Mucosa of stomach (tissue), 1 donor: Measurements from ENCODE around the gene SPATA12.

Source experiments
- H3K27me3 ChIP-seq: one replicate; pipeline ENCODE4 v1.7.0; 2013; ENCODE audit warnings: mild to moderate bottlenecking, low read length; ENCODE audit not compliant: control insufficient read depth, insufficient read depth
- H3K36me3 ChIP-seq: one replicate; pipeline ENCODE4 v1.7.0; 2013; ENCODE audit warnings: low read length; ENCODE audit not compliant: control insufficient read depth, insufficient read depth
- H3K4me1 ChIP-seq: one replicate; pipeline ENCODE4 v1.7.0; 2013; ENCODE audit warnings: mild to moderate bottlenecking, low read length; ENCODE audit not compliant: control insufficient read depth, insufficient read depth
- H3K4me3 ChIP-seq: one replicate; pipeline ENCODE4 v1.7.0; 2013; ENCODE audit warnings: low read length
- H3K9ac ChIP-seq: one replicate; pipeline ENCODE4 v1.7.0; 2013; ENCODE audit warnings: mild to moderate bottlenecking, low read length, moderate library complexity
- H3K9me3 ChIP-seq: one replicate; pipeline ENCODE4 v1.7.0; 2013; ENCODE audit warnings: mild to moderate bottlenecking, low read length, moderate library complexity; ENCODE audit not compliant: control insufficient read depth
- donor health status: Pancreatic carcinoma.

Gene SPATA12

DNA sequence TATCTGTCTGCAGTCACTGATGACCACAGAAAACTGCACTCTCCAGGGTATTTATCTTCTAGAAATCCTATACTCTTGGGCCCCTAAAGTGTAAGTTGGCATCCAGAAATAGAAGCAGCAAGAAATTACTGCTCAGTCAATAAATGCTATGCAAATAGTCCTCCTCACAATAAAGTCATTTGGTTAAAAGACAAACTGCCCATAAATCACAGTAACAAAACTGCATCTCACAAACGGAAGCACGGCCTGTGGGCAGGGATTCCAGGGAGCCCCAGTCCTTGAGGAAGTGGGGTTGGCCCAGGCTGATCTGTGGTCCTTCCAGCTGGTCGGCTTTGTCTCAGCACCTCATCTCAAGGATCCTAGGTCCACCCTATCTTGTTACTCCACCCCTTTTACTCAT, 29.7 kb upstream of the SPATA12 start:
- no peak overlapping the region for H3K9ac ChIP-seq
- H3K36me3 ChIP-seq, result no peaks in the 10 kb centered on the region
- no peaks in the 10 kb centered on the region for H3K9me3 ChIP-seq
- no peaks in the 10 kb centered on the region for H3K27me3 ChIP-seq
- H3K4me1 ChIP-seq, result no peaks in the 10 kb centered on the region
- H3K4me3 ChIP-seq, result no peak overlapping the region

DNA sequence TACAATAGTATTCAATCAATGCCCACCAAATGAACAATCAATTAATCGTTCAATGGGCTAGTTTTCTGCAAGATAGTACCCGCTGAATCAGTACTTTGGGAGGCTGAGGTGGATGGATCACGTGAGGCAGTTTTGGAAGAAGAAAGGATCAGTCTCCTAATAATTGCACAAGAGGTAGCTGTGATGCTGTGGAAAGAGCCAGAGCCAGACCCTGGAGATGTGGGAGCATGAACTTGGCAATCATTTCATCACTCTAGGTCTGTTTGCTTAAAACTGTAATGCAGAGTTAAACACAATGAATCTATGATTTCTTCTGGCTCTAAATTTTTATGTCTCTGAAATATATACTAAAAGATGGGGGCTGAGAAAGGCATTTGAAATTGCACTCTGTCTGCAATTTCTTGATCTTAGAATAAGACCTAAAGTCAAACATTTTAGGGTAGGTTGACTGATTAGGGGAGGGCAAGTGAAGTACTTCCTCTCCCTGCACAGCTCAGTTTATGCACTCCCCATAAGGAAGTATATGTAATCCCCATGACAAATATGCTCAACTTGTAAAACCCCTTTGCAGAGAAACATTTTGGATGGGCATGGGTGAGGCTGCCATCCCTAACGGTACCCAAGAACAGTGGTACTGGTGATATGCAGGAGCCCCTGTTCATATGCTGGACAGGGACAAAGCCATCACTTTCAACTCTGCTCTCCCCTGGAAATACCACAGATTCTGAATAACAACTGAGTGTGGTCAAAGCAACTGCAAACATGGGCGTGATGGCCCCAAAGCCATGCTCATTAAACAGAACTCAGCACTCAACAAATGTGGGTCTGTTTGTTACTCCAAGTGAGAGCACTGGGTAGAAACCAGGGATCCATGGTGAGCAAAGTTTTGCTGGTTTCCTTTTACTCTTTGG, 28.6 kb upstream of the SPATA12 start:
- H3K4me1 ChIP-seq, result no peaks in the 10 kb centered on the region
- no peak overlapping the region for H3K4me3 ChIP-seq
- no peaks in the 10 kb centered on the region for H3K27me3 ChIP-seq
- H3K36me3 ChIP-seq, result no peaks in the 10 kb centered on the region
- no peaks in the 10 kb centered on the region for H3K9me3 ChIP-seq
- H3K9ac ChIP-seq, result no peak overlapping the region

- Histone ChIP-seq H3K4me3 (no peak overlapping the region), H3K27me3 (no peaks in the 10 kb centered on the region), H3K9me3 (no peaks in the 10 kb centered on the region), H3K4me1 (no peaks in the 10 kb centered on the region), H3K36me3 (no peaks in the 10 kb centered on the region), H3K9ac (no peak overlapping the region)
These were observed 23.5 kb upstream of the SPATA12 start for GRCh38 chr3:57036952-57037351.

DNA sequence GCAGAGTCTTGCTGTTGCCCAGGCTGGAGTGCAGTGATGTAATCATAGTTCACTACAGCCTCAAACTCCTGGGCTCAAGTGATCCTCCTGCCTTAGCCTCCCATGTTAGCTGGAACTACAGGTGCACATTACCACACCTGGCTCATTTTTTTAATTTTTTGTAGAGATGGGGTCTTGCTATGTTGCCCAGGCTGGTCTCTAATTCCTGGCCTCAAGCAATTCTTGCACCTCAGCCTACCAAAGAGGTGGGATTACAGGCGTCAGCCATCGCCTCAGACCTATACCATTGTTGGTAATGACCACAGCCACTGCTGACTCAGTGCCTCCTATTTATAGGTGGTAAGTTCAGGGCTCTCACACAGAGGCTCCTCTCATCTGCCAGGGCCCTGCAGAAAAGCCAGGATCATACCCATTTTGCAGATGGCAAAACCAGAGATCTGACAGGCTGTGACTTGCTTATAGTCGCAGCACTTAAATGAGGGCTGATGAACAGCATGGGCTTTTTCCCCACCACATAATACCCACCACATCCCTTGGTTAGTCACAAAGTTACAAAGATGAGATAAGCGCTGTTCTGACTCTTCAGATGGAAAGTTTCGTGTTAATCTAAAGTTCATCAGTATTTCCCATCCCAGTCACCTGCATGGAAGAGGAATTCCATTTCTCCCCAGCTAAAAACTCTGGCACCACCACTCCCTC, 21.8 kb upstream of the SPATA12 start:
- no peaks in the 10 kb centered on the region for H3K36me3 ChIP-seq
- no peaks in the 10 kb centered on the region for H3K4me1 ChIP-seq
- H3K27me3 ChIP-seq, result no peaks in the 10 kb centered on the region
- no peaks in the 10 kb centered on the region for H3K9me3 ChIP-seq
- H3K9ac ChIP-seq, result no peak overlapping the region
- no peak overlapping the region for H3K4me3 ChIP-seq

GRCh38 chr3:57041674-57042073, 18.8 kb upstream of the SPATA12 start:
- no peaks in the 10 kb centered on the region for H3K9me3 ChIP-seq
- H3K4me1 ChIP-seq, result no peaks in the 10 kb centered on the region
- no peaks in the 10 kb centered on the region for H3K36me3 ChIP-seq
- no peak overlapping the region for H3K9ac ChIP-seq
- no peak overlapping the region for H3K4me3 ChIP-seq
- H3K27me3 ChIP-seq, result no peaks in the 10 kb centered on the region

DNA sequence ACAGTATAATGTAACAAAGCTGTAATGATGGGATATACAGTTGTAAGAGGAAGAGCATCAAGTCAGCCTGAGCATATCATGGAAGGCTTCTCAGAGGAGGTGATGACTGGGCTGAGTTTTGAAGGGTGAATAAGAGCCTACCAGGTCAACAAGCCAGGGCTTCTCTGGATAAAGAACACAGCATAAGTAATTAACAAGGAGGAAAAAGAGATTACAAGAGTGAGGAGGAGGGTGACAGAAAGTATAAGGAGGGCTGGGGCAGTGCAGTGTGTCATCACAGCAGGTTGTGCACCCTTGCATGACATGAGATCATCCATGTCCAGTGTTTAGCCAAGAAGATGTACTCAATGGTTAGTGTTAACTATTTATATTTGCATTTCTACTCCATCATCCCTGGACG, 16.9 kb upstream of the SPATA12 start:
- no peaks in the 10 kb centered on the region for H3K9me3 ChIP-seq
- H3K9ac ChIP-seq, result no peak overlapping the region
- no peaks in the 10 kb centered on the region for H3K4me1 ChIP-seq
- no peak overlapping the region for H3K4me3 ChIP-seq
- H3K27me3 ChIP-seq, result no peaks in the 10 kb centered on the region
- H3K36me3 ChIP-seq, result no peaks in the 10 kb centered on the region

DNA sequence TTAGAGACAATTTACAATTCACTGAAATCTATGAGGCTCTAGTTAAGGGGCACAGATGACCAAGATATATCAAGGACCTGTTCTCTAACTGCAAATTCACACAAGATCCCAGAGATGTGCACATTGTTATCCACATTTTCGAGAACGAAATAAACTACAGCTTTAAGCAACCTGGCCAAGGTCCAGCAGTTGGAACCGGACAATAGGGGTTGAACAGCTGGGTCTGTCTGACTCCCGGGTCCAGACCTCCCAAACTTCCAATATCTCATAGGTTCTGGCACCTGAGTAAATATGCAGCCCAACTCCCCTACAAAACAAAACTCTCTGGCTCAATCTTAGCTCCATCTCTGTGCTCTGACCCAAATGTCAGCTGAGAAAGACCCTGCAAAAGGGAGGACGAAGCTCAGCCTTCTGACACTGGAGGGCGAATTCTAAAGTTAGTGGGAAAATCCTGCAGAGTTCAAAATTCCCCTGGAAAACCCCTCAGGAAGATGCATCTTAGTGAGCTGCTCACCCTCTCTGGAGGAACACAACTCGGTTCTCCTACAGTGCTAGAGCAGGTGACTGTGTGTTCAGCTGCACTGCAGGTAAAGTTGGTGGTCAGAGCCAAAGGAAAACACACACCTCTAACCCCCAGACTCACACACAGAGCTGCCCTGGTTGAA, 14.2 kb upstream of the SPATA12 start:
- H3K9me3 ChIP-seq, result no peaks in the 10 kb centered on the region
- H3K9ac ChIP-seq, result no peak overlapping the region
- no peak overlapping the region for H3K4me3 ChIP-seq
- no peaks in the 10 kb centered on the region for H3K36me3 ChIP-seq
- H3K27me3 ChIP-seq, result no peaks in the 10 kb centered on the region
- H3K4me1 ChIP-seq, result no peaks in the 10 kb centered on the region

GRCh38 chr3:57048052-57048671, 12.3 kb upstream of the SPATA12 start:
- Histone ChIP-seq H3K4me1 (no peaks in the 10 kb centered on the region), H3K4me3 (no peak overlapping the region), H3K9ac (no peak overlapping the region), H3K27me3 (no peaks in the 10 kb centered on the region), H3K36me3 (no peaks in the 10 kb centered on the region), H3K9me3 (no peaks in the 10 kb centered on the region)

- no peak overlapping the region for H3K9ac ChIP-seq
These were observed 11.7 kb upstream of the SPATA12 start for GRCh38 chr3:57048728-57049127.

GRCh38 chr3:57052662-57053061, 7.8 kb upstream of the SPATA12 start:
- Histone ChIP-seq H3K36me3 (no peaks in the 10 kb centered on the region), H3K9ac (no peak overlapping the region), H3K4me1 (peaks cover 12% of the 10 kb centered on the region), H3K9me3 (no peaks in the 10 kb centered on the region), H3K4me3 (no peak overlapping the region), H3K27me3 (no peaks in the 10 kb centered on the region)

More at GRCh38 chr3:57048728-57049127, 11.7 kb upstream of the SPATA12 start:
- Histone ChIP-seq H3K9me3 (no peaks in the 10 kb centered on the region), H3K4me1 (no peaks in the 10 kb centered on the region), H3K4me3 (no peak overlapping the region), H3K36me3 (no peaks in the 10 kb centered on the region), H3K27me3 (no peaks in the 10 kb centered on the region)

DNA sequence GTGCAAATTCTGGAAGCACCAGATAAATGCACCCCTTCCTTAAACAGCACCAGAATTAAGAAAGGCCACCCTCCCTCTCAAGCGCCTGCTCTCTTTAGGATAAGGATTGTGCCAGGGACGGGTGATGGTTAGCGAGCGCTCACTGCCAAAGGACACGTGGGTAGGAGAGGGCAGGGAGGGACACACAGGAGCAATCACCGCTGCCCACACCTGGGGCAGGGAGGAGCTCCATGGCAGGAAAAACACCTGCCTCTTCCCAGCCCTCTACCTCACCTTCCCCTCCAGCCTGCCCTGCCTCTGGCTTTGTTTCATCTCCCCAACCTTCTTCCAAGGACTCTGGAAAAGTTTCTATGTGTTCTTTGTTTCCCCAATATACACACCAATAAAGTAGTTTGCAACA, 7.3 kb upstream of the SPATA12 start:
- H3K27me3 ChIP-seq, result no peaks in the 10 kb centered on the region
- no peak overlapping the region for H3K4me3 ChIP-seq
- H3K36me3 ChIP-seq, result no peaks in the 10 kb centered on the region
- H3K4me1 ChIP-seq, result peaks cover 16% of the 10 kb centered on the region
- H3K9ac ChIP-seq, result no peak overlapping the region
- no peaks in the 10 kb centered on the region for H3K9me3 ChIP-seq

DNA sequence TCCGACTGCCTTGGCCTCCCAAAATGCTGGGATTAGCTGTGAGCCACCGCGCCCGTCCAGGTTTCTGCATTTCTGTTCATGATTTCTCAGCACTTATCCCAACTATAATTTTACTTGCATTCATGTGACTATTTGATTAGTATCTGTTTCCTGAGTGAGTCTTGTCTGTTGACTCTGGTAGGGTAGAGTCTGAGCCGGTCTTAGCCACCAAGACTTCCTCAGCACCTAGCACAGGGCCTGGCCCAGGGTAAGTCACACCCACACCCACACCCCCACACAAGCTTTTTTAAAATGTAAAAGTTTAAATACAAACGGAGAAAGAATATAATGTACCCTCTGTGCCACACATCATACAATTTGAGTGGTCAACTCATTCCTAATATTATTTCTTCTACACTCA, 3.1 kb upstream of the SPATA12 start:
- Histone ChIP-seq H3K4me1 (peaks cover 23% of the 10 kb centered on the region), H3K27me3 (no peaks in the 10 kb centered on the region), H3K9ac (no peak overlapping the region), H3K9me3 (no peaks in the 10 kb centered on the region), H3K4me3 (no peak overlapping the region), H3K36me3 (no peaks in the 10 kb centered on the region)
